ENCODE results near the gene SLC35F6.

Gene SLC35F6

GRCh38 chr2:26731714-26732113 lies 32.4 kb upstream of the SLC35F6 start:
- no peak overlapping the region for H3K4me3 ChIP-seq (ENCODE audit: low read length)
- no peak for DNase-seq (ENCODE audit: low read depth)
- no peak for TF ChIP-seq CTCF (conservative IDR thresholded peaks at IDR 0.05; ENCODE audit: low read depth, low read length)

GRCh38 chr2:26732446-26732845 lies 31.6 kb upstream of the SLC35F6 start:
- TF ChIP-seq CTCF (conservative IDR thresholded peaks at IDR 0.05; ENCODE audit: low read depth, low read length), result no peak
- no peak for DNase-seq (ENCODE audit: low read depth)
- no peak overlapping the region for H3K4me3 ChIP-seq (ENCODE audit: low read length)

- no peak for DNase-seq (ENCODE audit: low read depth)
- H3K4me3 ChIP-seq (ENCODE audit: low read length), result no peak overlapping the region
- TF ChIP-seq CTCF (conservative IDR thresholded peaks at IDR 0.05; ENCODE audit: low read depth, low read length), result no peak
Observed at GRCh38 chr2:26733413-26733812, 30.7 kb upstream of the SLC35F6 start.

GRCh38 chr2:26735097-26735496 lies 29.0 kb upstream of the SLC35F6 start:
- DNase-seq (ENCODE audit: low read depth), result no peak
- TF ChIP-seq CTCF (conservative IDR thresholded peaks at IDR 0.05; ENCODE audit: low read depth, low read length), result no peak
- no peak overlapping the region for H3K4me3 ChIP-seq (ENCODE audit: low read length)

GRCh38 chr2:26735883-26736588 lies 28.0 kb upstream of the SLC35F6 start:
- no peak overlapping the region for H3K4me3 ChIP-seq (ENCODE audit: low read length)
- TF ChIP-seq CTCF (conservative IDR thresholded peaks at IDR 0.05; ENCODE audit: low read depth, low read length), result no peak
- DNase-seq (ENCODE audit: low read depth), result no peak

- no peak overlapping the region for H3K4me3 ChIP-seq (ENCODE audit: low read length)
- TF ChIP-seq CTCF (conservative IDR thresholded peaks at IDR 0.05; ENCODE audit: low read depth, low read length), result no peak
- DNase-seq (ENCODE audit: low read depth), result no peak
Observed at GRCh38 chr2:26737221-26737620, 26.9 kb upstream of the SLC35F6 start.

- no peak for TF ChIP-seq CTCF (conservative IDR thresholded peaks at IDR 0.05; ENCODE audit: low read depth, low read length)
- DNase-seq (ENCODE audit: low read depth), result no peak
- no peak overlapping the region for H3K4me3 ChIP-seq (ENCODE audit: low read length)
Observed at GRCh38 chr2:26738481-26738880, 25.6 kb upstream of the SLC35F6 start.

Measured in retinal pigment epithelial cell (primary cell).